ENCODE results near the gene SRSF4.

DNA sequence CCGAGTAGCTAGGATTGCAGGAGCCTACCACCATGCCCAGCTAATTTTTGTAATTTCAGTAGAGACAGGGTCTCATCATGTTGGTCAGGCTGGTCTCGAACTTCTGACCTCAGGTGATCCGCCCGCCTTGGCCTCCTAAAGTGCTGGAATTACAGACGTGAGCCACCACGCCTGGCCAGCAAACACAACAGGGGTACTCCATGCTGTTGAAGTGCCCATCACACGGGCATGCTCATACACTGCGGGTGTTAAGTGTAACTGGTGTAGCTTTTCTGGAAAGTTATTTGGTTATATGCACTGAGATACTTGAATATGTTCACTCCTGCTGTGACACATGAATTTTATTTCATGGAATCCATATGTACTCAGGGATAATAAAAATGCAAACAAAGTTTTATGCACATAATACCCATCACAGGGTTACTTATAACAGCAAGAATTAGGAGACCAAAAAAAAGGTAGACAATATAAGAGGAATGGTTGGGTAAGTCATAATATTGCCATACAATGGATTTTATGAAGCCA lies 9.2 kb downstream of the SRSF4 start:
- TF ChIP-seq, protein P1, sequence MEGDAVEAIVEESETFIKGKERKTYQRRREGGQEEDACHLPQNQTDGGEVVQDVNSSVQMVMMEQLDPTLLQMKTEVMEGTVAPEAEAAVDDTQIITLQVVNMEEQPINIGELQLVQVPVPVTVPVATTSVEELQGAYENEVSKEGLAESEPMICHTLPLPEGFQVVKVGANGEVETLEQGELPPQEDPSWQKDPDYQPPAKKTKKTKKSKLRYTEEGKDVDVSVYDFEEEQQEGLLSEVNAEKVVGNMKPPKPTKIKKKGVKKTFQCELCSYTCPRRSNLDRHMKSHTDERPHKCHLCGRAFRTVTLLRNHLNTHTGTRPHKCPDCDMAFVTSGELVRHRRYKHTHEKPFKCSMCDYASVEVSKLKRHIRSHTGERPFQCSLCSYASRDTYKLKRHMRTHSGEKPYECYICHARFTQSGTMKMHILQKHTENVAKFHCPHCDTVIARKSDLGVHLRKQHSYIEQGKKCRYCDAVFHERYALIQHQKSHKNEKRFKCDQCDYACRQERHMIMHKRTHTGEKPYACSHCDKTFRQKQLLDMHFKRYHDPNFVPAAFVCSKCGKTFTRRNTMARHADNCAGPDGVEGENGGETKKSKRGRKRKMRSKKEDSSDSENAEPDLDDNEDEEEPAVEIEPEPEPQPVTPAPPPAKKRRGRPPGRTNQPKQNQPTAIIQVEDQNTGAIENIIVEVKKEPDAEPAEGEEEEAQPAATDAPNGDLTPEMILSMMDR (IDR thresholded peaks at IDR 0.05): no peak
- no peak for TF ChIP-seq EP300 (IDR thresholded peaks at IDR 0.05)
- no peak for TF ChIP-seq POLR2AphosphoS5 (IDR thresholded peaks at IDR 0.05)
- no peak for TF ChIP-seq POLR2A (IDR thresholded peaks at IDR 0.05)

Data from upper lobe of left lung (tissue), 4 donors.